Left ventricle myocardium inferior (tissue), 1 donor: ENCODE data around the gene LRRFIP2. TPM values are rescaled to one million over a fixed set of nuclear protein-coding genes. Genes with fewer than 3 reads are reported as not detected.
A peak's percentile ranks its signal among the peaks of the same experiment; 100 is the strongest.
"Not testable (repeated sequence)": the region's sequence is repeated elsewhere in the genome, so short reads cannot be mapped to it uniquely, and the experiment has no call there.

Source experiments
- DNase-seq: peaks from one replicate; pipeline ENCODE4 v3.0.0-alpha.2; 2020
- H3K27ac ChIP-seq: fragments of 200-600 bp; replicated peaks from 2 replicates; pipeline ENCODE4 v1.8.0; 2021
- H3K27me3 ChIP-seq: fragments of 200-600 bp; 2 replicates; pipeline ENCODE4 v1.8.0; 2021; ENCODE audit warnings: low read depth
- H3K36me3 ChIP-seq: fragments of 200-600 bp; 2 replicates; pipeline ENCODE4 v1.8.0; 2021
- H3K4me1 ChIP-seq: fragments of 200-600 bp; 2 replicates; pipeline ENCODE4 v1.8.0; 2021
- H3K4me3 ChIP-seq: fragments of 200-600 bp; 2 replicates; pipeline ENCODE4 v1.8.0; 2021; ENCODE audit warnings: mild to moderate bottlenecking, moderate library complexity
- H3K9me3 ChIP-seq: fragments of 200-600 bp; replicated peaks from 2 replicates; pipeline ENCODE4 v1.8.0; 2021
- CTCF ChIP-seq: fragments of 200-600 bp; IDR thresholded peaks from 2 replicates; pipeline ENCODE4 v1.8.0; 2021; ENCODE audit warnings: antibody characterized with exemption, mild to moderate bottlenecking, borderline replicate concordance
- intact Hi-C: fragments of 100-400 bp; cut with micrococcal nuclease; formaldehyde crosslinking; loops from one replicate; pipeline ENCODE4 v1.11.0; 2022
- total RNA-seq: library from RNA; stranded (reverse); fragmentation: NEBNext Ultra II Directional; extraction: Animal tissue kit (Norgen Biotek cat#: 25700); gene quantifications from one replicate; pipeline ENCODE4 v1.2.1, GENCODE V29; 2021
- donor health status: DM: no; HTN: yes; CAD: no; lungs with severe emphysema.

Gene LRRFIP2
- total RNA-seq, 1 donor from 2014 or later, result 155 TPM

- no peak for DNase-seq
- TF ChIP-seq CTCF, result no peak
- Histone ChIP-seq H3K27ac (no peak overlapping the region), H3K4me1 (peaks cover 76% of the 10 kb centered on the region), H3K27me3 (no peaks in the 10 kb centered on the region), H3K4me3 (no peak overlapping the region), H3K9me3 (no peaks in the 10 kb centered on the region), H3K36me3 (peaks cover 22% of the 10 kb centered on the region)
- intact Hi-C loops, result no loop called here
Observed at GRCh38 chr3:37149257-37149656, 25.1 kb downstream of the LRRFIP2 start.

GRCh38 chr3:37148208-37148607 lies 26.2 kb downstream of the LRRFIP2 start:
- no peak for DNase-seq
- intact Hi-C loops, result no loop called here
- no peaks in the 10 kb centered on the region for H3K9me3 ChIP-seq
- H3K4me3 ChIP-seq, result peak overlapping the region; percentile 0
- peaks cover 24% of the 10 kb centered on the region for H3K36me3 ChIP-seq
- no peak for TF ChIP-seq CTCF
- no peak overlapping the region for H3K27ac ChIP-seq
- peaks cover 76% of the 10 kb centered on the region for H3K4me1 ChIP-seq
- H3K27me3 ChIP-seq, result no peaks in the 10 kb centered on the region

- TF ChIP-seq CTCF, result no peak
- peak overlapping the region; percentile 0 for H3K4me3 ChIP-seq
- peaks cover 29% of the 10 kb centered on the region for H3K36me3 ChIP-seq
- H3K27ac ChIP-seq, result peak overlapping the region; percentile 14
- intact Hi-C loops, result no loop called here
- H3K9me3 ChIP-seq, result no peaks in the 10 kb centered on the region
- DNase-seq, result no peak
- peaks cover 76% of the 10 kb centered on the region for H3K4me1 ChIP-seq
- H3K27me3 ChIP-seq, result no peaks in the 10 kb centered on the region
Observed at GRCh38 chr3:37147666-37148065, 26.7 kb downstream of the LRRFIP2 start.

GRCh38 chr3:37146927-37147326 lies 27.5 kb downstream of the LRRFIP2 start:
- H3K4me3 ChIP-seq, intact Hi-C loops, DNase-seq, H3K9me3 ChIP-seq, H3K27me3 ChIP-seq: not testable (repeated sequence)
- Histone ChIP-seq H3K27ac (peak overlapping the region; percentile 14), H3K4me1 (peaks cover 77% of the 10 kb centered on the region), H3K36me3 (peaks cover 30% of the 10 kb centered on the region)

GRCh38 chr3:37145611-37146010 lies 28.8 kb downstream of the LRRFIP2 start:
- peaks cover 29% of the 10 kb centered on the region for H3K36me3 ChIP-seq
- H3K27ac ChIP-seq, result peak overlapping the region; percentile 45
- no peak for TF ChIP-seq CTCF
- no peaks in the 10 kb centered on the region for H3K27me3 ChIP-seq
- DNase-seq, result no peak
- H3K4me1 ChIP-seq, result peaks cover 90% of the 10 kb centered on the region
- no peak overlapping the region for H3K4me3 ChIP-seq
- intact Hi-C loops, result no loop called here
- no peaks in the 10 kb centered on the region for H3K9me3 ChIP-seq

GRCh38 chr3:37144806-37145205 lies 29.6 kb downstream of the LRRFIP2 start:
- H3K36me3 ChIP-seq, result peaks cover 29% of the 10 kb centered on the region
- H3K4me1 ChIP-seq, result peaks cover 96% of the 10 kb centered on the region
- H3K4me3 ChIP-seq, result no peak overlapping the region
- no peak for TF ChIP-seq CTCF
- DNase-seq, result no peak
- peak overlapping the region; percentile 45 for H3K27ac ChIP-seq
- no peaks in the 10 kb centered on the region for H3K9me3 ChIP-seq
- no peaks in the 10 kb centered on the region for H3K27me3 ChIP-seq
- intact Hi-C loops, result no loop called here
